Endometrium (tissue), 2 donors: ENCODE results near the gene GGCT.
A peak's percentile ranks its signal among the peaks of the same experiment; 100 is the strongest.
"Not testable (repeated sequence)": the region's sequence is repeated elsewhere in the genome, so short reads cannot be mapped to it uniquely, and the experiment has no call there.

Experiments used
- FAIRE-seq: peaks from 2 replicates; lab custom pipeline; 2012; peaks lifted over from hg19 to GRCh38; lab: Jason Lieb, UNC
- donor health status: control.
- donor health status: control.

Gene GGCT, protein sequence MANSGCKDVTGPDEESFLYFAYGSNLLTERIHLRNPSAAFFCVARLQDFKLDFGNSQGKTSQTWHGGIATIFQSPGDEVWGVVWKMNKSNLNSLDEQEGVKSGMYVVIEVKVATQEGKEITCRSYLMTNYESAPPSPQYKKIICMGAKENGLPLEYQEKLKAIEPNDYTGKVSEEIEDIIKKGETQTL

DNA sequence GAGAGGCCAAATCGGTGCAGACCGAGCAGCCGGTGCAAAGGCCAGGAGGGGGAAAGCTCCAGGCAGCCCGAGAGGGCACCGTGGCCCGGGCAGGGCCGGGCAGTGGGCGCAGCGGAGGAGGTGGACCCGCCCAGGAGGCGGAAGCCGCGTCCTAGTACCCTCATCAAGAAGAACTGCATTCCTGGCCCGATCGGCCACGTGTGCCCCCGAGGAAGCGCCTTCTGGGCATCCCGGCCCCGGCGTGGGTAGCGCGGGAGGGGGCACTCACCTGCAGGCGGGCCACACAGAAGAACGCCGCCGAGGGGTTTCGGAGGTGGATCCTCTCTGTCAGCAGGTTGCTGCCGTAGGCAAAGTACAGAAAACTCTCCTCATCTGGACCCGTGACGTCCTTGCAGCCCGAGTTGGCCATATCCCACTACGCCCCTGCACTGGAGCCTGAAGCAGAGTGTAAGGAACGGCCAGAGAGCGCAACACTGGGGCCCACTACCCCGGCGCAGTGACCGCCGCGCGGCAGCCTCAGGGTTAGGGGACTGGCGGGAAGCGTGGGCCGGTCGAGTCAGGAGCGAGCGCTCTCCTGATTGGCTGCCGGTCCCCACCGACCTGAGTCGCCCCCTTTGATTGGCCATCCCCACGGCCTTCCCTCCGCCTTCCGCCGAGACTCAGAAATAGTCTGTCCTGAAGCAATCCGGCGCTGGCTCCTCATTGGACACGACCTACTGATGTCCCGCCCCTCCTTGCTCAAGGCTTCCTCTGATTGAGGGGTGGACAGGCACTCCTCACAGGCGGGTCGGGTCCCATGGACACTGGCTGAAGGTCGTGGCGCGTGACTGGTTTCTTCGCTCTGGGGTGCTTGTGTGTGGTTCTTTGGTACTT, at the start of gene GGCT:
Gene GGCT (minus strand): TSS at position 529 of the 873 bp plus-strand sequence. CDS start 120 bp downstream, at position 409.
- FAIRE-seq = peak; percentile 94

DNA sequence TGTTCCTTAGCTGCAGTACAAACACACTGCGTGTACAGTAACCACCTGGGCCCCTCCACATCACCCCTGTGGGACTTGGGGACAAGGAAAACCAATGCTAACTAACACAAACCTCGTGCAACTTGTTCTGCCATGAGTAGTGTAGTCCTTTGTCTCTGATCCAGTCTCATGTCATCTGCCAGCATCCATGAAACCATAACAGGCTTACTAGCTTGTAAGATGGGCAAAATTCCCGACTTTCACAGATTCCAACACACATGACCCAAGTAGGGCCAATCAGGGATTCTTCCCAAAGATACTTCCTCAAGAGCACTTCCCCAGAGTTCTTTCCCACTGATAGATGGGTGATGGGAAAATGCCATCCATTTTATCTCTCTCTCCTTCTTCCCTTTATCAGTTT, 48.9 kb upstream of the GGCT start:
- FAIRE-seq = no peak

DNA sequence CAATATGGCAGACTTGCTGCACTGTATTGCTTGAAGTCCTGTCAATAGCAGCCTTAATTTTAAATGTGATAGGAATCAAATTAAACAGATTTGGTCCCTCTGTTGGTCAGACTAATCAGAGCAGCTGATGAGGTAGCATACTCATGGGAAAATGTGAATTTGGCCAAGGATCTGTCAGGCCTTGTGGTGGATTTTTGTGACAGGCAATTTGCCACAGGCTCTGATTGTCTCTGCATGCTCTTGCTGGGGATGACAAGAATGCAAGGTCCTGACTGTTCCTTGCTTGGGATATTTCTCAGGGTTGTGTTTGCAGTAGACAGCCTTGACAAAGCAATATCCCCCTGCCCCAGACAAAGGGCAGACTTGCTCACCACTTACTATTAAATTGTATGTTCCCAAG, 48.5 kb upstream of the GGCT start:
- no peak for FAIRE-seq

DNA sequence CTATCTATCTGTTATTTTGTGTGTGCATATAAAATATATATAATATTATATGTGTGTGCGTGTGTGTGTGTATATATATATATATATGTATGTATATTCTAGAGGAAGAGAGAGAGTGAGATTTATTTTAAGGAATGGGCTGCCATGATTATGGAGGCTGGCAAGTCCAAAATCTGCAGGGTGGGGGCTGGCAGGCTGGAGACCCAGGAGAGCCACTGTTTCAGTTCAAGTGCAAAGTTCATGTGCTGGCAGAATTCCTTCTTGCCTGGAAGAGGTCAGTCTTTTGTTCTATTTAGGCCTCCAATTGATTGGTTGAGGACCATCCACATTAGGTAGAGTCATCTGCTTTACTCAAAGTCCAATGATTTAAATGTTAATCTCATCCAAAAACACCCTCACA, 47.7 kb upstream of the GGCT start:
- no peak for FAIRE-seq

DNA sequence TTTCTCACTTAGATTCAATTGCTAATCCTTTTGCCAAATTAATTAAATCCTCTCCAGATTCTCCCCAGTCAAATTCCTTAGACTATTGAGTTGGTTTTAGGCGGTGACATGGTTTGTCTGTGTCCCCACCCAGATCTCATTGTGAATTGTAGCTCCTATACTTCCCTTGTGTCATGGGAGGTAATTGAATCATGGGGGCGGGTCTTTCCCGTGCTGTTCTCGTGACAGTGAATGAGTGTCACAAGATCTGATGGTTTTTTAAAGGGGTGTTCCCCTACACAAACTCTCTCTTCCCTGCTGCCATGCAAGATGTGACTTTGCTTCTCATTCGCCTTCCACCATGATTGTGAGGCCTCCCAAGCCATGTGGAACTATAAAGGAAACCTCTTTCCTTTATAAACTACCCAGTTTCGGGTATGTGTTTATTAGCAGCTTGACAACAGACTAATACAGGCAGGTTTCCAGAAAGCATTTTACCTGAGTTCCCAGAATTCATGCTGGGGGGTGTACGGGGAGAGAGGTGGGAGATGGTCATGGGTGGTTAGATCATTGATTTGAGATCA, 45.4 kb upstream of the GGCT start:
- no peak for FAIRE-seq

DNA sequence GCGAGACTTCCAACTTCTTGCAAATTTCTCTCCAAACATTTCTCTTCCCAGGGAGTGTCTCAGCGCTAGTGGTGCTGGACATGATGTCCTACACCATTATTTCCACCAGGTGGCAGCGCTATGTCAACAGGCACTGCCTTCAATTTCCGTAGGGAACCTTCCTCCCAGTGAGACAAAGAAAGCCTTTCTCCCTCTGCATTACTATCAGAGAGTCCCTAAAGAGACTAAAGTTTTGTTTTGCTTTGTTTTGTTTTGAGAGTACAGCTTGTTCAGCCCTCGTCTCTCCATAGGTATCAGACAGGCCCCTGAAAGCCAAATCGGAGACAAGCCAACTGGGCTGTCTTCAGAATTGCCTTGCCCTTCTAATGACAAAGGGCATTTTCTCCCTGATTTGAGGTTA, 44.2 kb upstream of the GGCT start:
- peak; percentile 21 for FAIRE-seq

DNA sequence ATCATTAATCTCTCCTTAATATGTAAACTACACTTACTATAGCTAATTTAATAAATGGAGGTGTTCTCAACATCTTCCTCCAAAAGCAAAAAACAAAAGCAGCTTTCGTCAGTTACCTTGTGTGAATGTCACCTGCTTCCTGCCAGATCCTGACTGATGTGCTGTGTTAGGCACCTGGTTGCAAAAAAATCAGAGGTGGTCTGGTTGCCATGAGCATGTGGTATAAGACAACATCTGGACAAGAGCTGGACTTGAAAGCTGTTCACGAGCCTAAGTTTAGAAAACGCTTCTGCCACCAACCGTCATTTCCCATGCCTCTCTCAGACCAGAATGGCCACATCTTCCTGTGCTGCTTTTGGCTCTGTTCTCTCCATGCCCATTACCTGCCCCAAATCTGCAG, 42.0 kb upstream of the GGCT start:
- FAIRE-seq = no peak

DNA sequence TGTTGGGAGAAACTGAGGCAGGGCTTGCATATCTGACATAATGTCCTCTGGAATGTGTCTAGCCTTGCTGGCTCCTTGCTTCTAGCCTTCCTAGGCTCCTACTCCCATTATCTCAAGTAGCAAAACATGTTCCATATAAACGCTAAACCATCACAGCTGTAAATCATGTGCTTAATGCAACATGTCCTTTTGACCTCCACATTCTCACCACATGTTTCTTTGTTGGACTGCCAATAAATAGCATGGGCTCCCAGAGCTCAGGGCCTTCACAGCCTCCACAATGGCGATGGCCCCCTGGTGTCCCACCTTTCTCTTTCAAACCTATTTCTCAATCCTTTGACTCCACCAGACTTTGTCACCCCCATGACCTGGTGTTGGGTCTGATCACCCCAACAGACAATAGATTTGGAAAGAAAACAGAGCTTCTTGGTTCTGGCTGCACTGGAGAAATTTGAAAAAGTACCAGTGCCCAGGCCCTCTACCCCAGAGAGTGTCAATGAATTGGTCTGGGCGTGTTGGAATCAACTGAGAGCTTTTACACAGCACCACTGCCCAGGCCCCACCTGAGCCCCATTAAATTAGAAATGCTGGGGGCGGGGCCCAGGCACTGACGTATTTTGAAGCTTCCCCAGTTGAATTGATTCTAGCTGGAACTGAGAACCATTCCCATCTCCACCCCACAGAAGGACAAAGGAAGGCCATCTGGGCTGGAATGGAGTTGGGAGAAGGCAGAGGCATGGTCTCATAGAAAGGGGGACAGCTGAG, 41.3 kb upstream of the GGCT start:
- no peak for FAIRE-seq

DNA sequence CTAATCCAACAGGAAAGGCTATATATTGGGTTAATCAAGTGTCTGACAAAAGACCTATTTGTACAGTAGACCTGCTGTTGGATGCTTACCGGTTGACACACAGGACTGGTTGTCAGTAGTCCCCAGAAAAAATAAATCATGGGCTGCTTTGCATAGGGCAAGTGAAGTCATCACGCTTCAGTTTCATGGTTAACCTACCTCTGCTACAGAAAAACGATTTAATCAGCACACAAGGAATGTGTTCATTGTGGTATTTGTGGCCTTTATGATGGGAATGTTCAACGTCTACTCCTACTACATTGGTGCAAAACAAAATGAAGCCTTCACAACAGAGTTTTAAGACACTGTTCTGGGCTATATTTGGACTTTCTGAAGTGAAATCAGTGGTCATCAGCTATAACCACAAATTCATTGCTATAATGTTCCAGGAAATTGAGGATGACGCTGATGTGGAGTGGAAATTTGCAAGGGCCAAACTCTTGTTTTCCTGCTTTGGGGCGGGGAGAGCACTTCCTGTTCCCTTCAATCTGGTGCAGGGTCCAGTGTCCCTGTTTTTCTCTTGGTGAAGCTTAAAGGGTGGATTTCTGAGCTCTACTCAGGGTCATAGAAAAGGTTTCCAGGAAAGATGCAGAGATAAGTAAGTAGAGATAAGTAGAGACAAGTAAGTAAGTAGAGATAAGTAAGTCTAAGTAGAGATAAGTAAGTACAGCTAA, 39.3 kb upstream of the GGCT start:
- FAIRE-seq = no peak

DNA sequence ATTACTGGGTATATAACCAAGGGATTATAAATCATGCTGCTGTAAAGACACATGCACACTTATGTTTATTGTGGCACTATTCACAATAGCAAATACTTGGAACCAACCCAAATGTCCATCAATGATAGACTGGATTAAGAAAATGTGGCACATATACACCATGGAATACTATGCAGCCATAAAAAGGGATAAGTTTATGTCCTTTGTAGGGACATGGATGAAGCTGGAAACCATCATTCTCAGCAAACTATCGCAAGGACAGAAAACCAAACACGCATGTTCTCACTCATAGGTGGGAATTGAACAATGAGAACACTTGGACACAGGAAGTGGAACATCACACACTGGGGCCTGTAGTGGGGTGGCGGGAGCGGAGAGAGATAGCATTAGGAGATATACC, 38.5 kb upstream of the GGCT start:
- not testable (repeated sequence) for FAIRE-seq

DNA sequence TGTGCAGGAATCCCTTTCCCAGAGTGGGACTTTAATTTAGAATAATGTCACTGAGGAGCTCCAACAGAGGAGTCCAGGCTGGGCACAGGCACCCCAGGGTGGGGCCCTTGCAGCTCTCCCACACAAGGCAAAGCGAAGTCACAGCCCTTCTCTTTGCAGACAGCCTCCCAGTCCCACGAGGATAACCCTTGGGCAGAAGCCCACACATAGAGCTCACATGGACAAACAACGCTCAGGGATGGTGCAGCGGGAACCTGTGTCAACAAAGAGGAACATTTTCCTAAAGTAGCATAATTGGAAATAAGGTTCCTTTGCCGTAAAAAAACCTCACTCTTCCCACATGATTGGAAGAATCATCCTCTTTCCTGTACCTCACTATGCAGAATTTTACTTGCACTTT, 29.3 kb upstream of the GGCT start:
- no peak for FAIRE-seq

DNA sequence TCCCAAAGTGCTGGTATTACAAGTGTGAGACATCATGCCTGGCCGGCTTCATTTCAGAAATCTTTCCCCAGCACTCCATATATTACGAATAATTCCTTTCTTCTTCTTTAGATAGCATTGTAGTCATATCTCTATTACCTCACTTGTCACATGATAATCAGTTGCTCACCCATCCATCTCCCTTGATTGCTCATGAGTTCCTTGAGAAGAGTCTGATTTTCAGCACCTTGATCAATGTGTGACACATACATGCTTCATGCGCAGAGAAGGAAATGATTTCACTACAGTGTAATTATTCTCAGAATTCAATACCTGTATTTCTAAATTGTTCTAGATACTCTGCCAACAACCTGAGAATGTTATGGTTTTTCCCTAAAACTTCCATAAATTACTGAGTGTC, 26.7 kb upstream of the GGCT start:
- FAIRE-seq = no peak

DNA sequence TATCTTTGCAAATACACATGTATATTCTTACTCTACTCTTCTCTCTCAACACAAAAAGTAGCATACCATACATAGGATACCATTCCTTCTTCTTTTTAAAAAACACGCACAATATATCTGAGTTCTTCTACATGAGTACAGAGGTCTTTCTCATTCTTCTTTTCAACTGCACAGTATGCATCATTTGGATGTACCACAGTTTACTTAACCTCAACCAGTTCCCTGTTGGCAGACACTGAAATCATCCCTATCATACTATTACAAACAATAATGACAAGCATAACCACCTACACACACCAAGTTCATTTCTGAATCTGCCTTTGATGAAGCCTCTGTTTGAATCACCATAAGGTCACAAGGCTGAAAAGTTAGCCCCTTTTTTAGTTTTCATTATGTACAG, 25.7 kb upstream of the GGCT start:
- FAIRE-seq = no peak

DNA sequence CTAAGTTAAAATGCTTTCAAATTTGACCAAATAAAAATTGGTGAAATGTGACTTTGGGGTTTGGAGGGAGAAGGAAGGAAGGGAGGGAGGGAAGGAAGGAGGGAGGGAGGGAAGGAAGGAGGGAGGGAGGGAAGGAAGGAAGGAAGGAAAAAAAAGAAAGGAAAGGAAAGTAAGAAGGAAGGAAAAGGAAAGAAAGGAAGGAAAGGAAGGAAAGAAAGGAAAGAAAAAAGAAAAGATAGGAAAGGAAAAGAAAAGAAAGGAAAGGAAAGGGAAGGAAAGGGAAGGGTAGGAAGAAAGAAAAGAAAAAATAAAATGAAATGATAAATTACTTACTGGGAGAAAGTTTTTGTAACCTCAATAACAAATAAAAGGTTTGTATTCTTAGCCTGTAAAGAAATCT, 24.1 kb upstream of the GGCT start:
- FAIRE-seq = no peak

DNA sequence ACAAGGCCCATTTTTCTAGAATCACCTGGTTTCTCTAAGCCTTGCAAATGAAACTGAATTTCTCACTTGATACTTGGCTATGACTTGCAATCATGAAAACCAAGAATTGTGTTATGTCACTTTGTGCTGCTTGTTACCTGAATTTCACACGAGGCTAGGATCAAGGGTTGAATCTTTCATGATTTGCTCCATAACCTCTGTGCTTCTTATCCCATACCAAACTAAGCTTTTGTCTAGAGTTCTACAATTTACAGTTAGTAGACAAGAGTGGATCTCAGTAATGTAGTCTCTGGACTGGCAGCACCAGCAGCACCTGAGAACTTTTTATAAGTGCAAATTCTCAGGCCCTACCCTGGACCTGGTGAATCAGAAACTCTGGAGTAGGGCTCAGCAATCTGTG, 22.7 kb upstream of the GGCT start:
- FAIRE-seq = not testable (repeated sequence)

DNA sequence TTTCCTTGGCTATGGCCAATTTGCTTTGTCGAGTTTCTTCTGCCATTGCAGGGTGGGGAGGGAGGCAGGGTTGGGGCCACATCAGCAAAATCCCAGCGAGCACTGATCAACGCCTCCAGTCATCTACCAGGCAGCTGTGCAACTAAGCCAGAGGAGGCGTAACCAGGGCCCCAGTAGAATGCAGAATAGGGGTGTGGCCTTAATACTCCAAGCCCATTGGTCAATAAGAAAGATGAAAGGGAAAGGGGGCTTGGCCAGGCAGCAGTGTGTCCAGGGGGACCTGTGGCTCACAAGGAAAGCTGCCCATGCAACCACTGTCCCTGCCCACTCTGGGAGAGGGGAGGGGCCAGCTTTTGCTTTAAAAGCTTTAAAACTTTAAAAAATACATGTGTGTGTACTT, 21.5 kb upstream of the GGCT start:
- FAIRE-seq = no peak

DNA sequence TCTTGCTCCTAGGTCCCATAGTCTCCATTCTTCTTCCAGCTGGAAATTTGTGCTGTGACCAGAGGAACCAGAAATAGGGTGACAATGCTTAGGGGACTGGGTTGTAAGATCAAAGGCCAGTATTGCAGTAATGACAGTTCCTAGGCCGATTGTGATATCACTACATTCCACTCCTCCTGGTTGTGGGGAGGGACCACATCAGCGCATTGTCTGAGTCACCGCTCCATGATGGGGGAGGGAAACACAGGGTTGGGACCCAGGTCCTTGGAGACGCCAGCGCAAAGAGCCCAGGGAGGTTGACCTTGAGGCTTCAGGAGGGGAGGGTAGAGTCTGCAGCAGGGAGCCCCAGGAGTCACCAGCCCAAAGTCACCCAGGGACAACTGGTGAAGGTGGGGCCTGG, 20.8 kb upstream of the GGCT start:
- FAIRE-seq = no peak

DNA sequence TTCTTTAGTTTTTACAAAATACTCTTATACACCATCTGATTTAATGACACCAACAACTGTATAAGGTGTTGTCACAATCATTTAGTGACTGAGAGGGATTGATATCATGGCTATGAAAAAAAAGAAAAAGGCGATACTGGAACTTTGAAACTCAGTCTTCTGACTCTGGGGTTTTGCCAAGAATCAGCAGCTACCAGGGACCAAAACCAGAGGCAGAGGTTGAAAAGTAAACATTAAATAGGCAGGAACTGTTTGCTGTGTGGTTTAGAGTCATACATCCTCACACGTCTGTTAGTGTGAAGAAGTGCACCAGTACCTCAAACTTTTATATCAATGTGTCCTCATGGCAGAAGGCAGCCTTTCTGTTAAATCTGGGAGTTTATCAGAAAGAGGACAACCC, 19.9 kb upstream of the GGCT start:
- FAIRE-seq = no peak

DNA sequence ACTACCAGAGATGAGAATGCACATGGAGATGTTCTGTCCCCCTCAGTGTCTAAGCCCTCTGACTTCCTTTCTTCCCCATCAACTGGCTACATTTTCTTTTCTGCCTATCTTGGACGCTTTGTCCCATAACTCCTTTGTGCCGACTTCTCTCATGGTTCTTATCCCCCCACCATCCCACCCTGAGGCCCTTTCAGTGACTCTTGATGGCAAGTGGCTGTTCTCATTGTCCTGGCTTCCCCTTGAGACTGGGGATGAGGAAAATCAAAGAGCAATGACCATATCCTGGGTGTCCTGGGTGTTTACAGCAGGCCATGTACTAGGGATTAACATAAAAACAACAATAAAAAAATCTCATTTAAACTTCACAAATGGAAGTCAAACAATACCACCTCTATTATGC, 18.8 kb upstream of the GGCT start:
- no peak for FAIRE-seq

DNA sequence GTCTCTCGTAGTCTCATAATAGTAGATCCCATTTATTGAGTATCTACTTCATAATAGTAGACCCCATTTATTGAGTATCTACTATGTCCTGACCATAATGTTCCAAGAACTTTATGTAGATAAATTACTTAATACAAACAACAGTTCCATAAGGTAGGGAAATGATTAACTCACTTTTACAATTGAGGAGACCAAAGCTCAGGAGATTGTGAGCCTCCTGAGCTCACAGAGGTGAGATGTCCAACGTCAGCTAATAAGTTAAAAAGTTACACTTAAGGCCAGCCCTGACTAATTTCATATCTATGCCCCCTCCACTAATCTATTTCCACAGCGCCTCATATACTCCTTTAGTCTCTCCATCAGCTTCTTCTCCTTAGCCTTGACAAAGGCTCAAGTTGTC, 17.5 kb upstream of the GGCT start:
- no peak for FAIRE-seq

DNA sequence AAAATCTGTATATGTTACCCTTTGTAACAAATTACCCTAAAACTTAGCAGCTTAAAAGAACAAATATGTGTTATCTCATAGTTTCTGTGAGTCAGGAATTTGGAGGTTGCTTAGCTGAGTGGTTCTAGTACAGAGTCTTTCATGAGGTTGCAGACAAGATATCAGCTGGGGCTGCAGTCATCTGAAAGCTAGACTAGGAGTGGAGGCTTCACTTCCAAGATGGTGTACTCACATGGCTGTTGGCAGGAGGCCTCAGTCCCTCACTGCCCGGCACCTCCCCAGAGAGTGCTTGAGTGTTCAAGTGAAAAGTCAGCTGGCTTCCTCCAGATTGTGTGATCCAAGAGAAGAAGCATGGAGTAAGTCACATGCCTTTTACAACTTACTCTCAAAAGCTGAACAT, 16.9 kb upstream of the GGCT start:
- no peak for FAIRE-seq

DNA sequence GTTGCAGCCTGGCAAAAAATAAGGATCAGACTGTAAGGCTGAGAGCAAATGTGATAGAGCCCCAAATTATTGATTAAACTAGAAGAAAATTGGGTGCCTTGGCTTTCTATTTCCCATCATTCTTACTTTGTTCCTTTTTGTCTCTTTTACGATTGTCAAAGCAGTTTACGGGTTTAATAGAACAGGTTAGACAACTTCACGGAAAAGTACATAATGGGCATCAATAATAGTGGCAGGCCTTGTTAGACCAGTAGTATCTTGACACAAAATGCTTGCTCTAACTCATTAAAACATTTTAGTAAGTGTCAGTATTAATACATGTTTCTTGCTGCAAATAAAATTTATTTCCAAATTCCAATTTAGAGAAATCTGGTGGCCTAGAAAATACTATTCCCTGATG, 14.5 kb upstream of the GGCT start:
- FAIRE-seq = no peak
